Sigmoid colon (tissue), 4 donors: Measurements from ENCODE around the gene ZIC2.
A peak's percentile ranks its signal among the peaks of the same experiment; 100 is the strongest.

Source experiments
- EP300 ChIP-seq, 4 donors: sonication (generic); formaldehyde crosslinking; IDR thresholded peaks; one replicate each; pipeline ENCODE4 v1.6.1; 2017; ENCODE audit warnings: antibody characterized with exemption in 4 of 4
- POLR2A ChIP-seq, 2 donors: fragments of 450-650 bp; IDR thresholded peaks; one replicate each; pipeline ENCODE4 v1.6.1; 2016; ENCODE audit warnings: antibody characterized with exemption in 2 of 2, mild to moderate bottlenecking in 2 of 2, moderate library complexity in 2 of 2
- POLR2AphosphoS5 ChIP-seq, 4 donors: sonication (generic); formaldehyde crosslinking; IDR thresholded peaks; one replicate each; pipeline ENCODE4 v1.6.1; 2017; ENCODE audit warnings: antibody characterized with exemption in 4 of 4
- TF ChIP-seq, protein P1 (sequence below), 4 experiments: fragments of 450-650 bp in 3 of 4; fragments of 200-600 bp in 1 of 4; IDR thresholded peaks; one replicate each; pipeline ENCODE4 v1.5.1; 2016 to 2019; ENCODE audit warnings: antibody characterized with exemption in 4 of 4, mild to moderate bottlenecking in 3 of 4, moderate library complexity in 2 of 4

DNA sequence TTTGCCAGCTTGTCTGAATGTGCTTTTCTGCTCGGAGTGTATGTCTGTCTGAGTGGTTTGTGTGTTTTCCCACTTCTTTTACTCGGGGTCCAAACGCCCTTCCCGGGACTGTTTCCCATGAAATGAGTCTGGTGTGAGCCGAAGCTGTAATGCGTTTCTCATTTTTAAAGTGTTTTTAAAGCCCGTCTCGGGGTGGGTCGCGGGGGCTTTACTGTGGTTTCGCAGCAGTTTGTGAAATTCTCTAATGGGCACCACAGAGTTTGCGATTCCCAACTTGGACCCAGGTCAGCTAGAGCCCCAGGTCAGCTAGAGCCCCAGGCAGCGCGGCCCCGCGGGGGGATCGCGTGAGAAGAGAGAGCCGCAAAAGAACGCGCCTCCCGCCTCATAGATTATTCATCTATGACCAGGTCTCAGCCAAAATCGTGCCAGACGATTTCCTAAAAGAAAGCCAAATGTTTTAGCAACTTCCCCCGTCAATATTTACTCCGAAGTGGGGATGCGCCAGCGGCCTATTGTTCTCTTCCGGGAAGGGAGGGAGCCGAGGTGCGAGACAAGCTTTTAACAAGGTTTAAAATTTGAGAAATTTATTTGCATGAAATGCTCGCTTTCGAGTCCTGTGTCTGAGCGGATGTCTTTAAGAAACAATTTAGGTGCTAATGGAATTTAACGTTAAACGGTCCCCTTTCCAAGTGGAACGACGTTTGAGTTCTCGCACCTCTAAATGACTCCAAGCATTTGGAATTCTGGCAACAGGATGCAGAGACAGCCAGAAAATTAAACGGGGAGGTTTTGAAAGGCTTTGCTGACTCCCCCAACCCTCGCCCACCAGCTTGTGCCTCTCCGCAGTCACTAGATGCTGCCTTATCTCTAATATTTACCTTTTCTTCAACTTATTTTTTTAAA lies 2.2 kb downstream of the ZIC2 start:
- TF ChIP-seq, protein P1, sequence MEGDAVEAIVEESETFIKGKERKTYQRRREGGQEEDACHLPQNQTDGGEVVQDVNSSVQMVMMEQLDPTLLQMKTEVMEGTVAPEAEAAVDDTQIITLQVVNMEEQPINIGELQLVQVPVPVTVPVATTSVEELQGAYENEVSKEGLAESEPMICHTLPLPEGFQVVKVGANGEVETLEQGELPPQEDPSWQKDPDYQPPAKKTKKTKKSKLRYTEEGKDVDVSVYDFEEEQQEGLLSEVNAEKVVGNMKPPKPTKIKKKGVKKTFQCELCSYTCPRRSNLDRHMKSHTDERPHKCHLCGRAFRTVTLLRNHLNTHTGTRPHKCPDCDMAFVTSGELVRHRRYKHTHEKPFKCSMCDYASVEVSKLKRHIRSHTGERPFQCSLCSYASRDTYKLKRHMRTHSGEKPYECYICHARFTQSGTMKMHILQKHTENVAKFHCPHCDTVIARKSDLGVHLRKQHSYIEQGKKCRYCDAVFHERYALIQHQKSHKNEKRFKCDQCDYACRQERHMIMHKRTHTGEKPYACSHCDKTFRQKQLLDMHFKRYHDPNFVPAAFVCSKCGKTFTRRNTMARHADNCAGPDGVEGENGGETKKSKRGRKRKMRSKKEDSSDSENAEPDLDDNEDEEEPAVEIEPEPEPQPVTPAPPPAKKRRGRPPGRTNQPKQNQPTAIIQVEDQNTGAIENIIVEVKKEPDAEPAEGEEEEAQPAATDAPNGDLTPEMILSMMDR (IDR thresholded peaks at IDR 0.05) = no peak
- TF ChIP-seq POLR2AphosphoS5 (IDR thresholded peaks at IDR 0.05) = peak in 2 of 4 donors; percentile 13 to 26
- no peak for TF ChIP-seq EP300 (IDR thresholded peaks at IDR 0.05)
- TF ChIP-seq POLR2A (IDR thresholded peaks at IDR 0.05) = no peak
